ENCODE measurements around the gene SRD5A1. TPM values are rescaled to one million over a fixed set of nuclear protein-coding genes. Genes with fewer than 3 reads are reported as not detected.

Gene SRD5A1
- total RNA-seq, 2 experiments from 2014 or later: 16.7 to 32.5 TPM

DNA sequence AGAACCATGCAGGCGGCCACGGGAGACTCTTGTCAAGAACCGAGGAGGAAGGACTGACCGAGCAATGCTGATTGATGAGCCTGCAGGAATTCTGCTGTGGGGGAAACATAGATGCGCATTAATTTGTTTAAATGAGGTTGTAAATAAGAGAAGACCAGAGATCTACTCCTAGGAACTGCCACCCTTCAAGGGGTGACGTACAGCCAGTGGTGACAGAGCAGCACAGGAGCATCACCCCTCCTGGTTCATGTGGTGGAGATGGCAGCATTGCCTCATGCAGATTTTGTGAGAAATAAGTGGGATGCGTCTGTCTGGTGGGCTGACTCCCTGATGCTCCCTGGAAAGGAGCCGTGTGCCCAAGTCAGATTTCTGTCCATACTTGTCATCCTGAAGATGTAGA lies 22.2 kb downstream of the SRD5A1 start:
- H3K9me3 ChIP-seq (ENCODE audit: low read length): peaks cover 29% of the 10 kb centered on the region; the same call in 1 of the 2 replicates
- no peak overlapping the region for H3K4me3 ChIP-seq (ENCODE audit: low read depth, low read length, poor library complexity, severe bottlenecking)
- no peak for DNase-seq (ENCODE audit: low spot score)
- peaks cover 5% of the 10 kb centered on the region; the same call in 1 of the 2 replicates for H3K79me2 ChIP-seq (ENCODE audit: insufficient read depth, low read depth, low read length)
- H2AFZ ChIP-seq (ENCODE audit: low read length): no peak overlapping the region
- peaks cover 57% of the 10 kb centered on the region for H3K36me3 ChIP-seq (ENCODE audit: insufficient read depth, low read length)
- BruUV-seq (replicated peaks): no TSS peak
- no peak overlapping the region for H3K27ac ChIP-seq (ENCODE audit: low read depth, low read length, poor library complexity, severe bottlenecking)
- intact Hi-C loops (cut with micrococcal nuclease; ENCODE audit: unreplicated experiment): loop anchor here (10.0 kb wide), 1 partner anchor 471 kb away; no protein-coding TSS in a partner anchor
- ChIA-PET CTCF (ENCODE audit: unreplicated experiment) (no interaction called here), POLR2A (interaction anchor here (0.8 kb wide), 1 partner anchor 20 kb away, joined by 3 read pairs; no protein-coding TSS in a partner anchor)
- H4K20me1 ChIP-seq (ENCODE audit: insufficient read depth, low read length): no peaks in the 10 kb centered on the region
- H3K4me2 ChIP-seq (ENCODE audit: low read length): no peak overlapping the region
- H3K9me2 ChIP-seq (ENCODE audit: insufficient read depth, low read length): no peaks in the 10 kb centered on the region
- TF ChIP-seq, protein P1, sequence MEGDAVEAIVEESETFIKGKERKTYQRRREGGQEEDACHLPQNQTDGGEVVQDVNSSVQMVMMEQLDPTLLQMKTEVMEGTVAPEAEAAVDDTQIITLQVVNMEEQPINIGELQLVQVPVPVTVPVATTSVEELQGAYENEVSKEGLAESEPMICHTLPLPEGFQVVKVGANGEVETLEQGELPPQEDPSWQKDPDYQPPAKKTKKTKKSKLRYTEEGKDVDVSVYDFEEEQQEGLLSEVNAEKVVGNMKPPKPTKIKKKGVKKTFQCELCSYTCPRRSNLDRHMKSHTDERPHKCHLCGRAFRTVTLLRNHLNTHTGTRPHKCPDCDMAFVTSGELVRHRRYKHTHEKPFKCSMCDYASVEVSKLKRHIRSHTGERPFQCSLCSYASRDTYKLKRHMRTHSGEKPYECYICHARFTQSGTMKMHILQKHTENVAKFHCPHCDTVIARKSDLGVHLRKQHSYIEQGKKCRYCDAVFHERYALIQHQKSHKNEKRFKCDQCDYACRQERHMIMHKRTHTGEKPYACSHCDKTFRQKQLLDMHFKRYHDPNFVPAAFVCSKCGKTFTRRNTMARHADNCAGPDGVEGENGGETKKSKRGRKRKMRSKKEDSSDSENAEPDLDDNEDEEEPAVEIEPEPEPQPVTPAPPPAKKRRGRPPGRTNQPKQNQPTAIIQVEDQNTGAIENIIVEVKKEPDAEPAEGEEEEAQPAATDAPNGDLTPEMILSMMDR (conservative IDR thresholded peaks at IDR 0.05; ENCODE audit: low read length): no peak
- TF ChIP-seq EZH2phosphoT487 (IDR thresholded peaks at IDR 0.05; ENCODE audit: borderline replicate concordance, low read depth, low read length): no peak
- H3K4me1 ChIP-seq (ENCODE audit: insufficient read depth, low read length, poor library complexity, severe bottlenecking): peaks cover 43% of the 10 kb centered on the region

GRCh38 chr5:6656680-6657079 lies 23.4 kb downstream of the SRD5A1 start:
- peaks cover 57% of the 10 kb centered on the region for H3K36me3 ChIP-seq (ENCODE audit: insufficient read depth, low read length)
- intact Hi-C loops (cut with micrococcal nuclease; ENCODE audit: unreplicated experiment): loop anchor here (10.0 kb wide), 1 partner anchor 472 kb away; no protein-coding TSS in a partner anchor
- no peak overlapping the region for H3K4me2 ChIP-seq (ENCODE audit: low read length)
- no peaks in the 10 kb centered on the region for H3K79me2 ChIP-seq (ENCODE audit: insufficient read depth, low read depth, low read length)
- no TSS peak for BruUV-seq (replicated peaks)
- no peak overlapping the region for H3K27ac ChIP-seq (ENCODE audit: low read depth, low read length, poor library complexity, severe bottlenecking)
- peak; percentile 52 for DNase-seq (ENCODE audit: low spot score)
- no peak overlapping the region for H3K4me3 ChIP-seq (ENCODE audit: low read depth, low read length, poor library complexity, severe bottlenecking)
- ChIA-PET POLR2A (no interaction called here), CTCF (ENCODE audit: unreplicated experiment) (no interaction called here)
- H3K9me3 ChIP-seq (ENCODE audit: low read length): peaks cover 29% of the 10 kb centered on the region; the same call in 1 of the 2 replicates
- H3K4me1 ChIP-seq (ENCODE audit: insufficient read depth, low read length, poor library complexity, severe bottlenecking): peaks cover 44% of the 10 kb centered on the region
- no peak overlapping the region for H2AFZ ChIP-seq (ENCODE audit: low read length)
- H3K9me2 ChIP-seq (ENCODE audit: insufficient read depth, low read length): no peaks in the 10 kb centered on the region
- no peaks in the 10 kb centered on the region for H4K20me1 ChIP-seq (ENCODE audit: insufficient read depth, low read length)
- TF ChIP-seq, protein P1 (conservative IDR thresholded peaks at IDR 0.05; ENCODE audit: low read length): no peak
- TF ChIP-seq EZH2phosphoT487 (IDR thresholded peaks at IDR 0.05; ENCODE audit: borderline replicate concordance, low read depth, low read length): no peak

DNA sequence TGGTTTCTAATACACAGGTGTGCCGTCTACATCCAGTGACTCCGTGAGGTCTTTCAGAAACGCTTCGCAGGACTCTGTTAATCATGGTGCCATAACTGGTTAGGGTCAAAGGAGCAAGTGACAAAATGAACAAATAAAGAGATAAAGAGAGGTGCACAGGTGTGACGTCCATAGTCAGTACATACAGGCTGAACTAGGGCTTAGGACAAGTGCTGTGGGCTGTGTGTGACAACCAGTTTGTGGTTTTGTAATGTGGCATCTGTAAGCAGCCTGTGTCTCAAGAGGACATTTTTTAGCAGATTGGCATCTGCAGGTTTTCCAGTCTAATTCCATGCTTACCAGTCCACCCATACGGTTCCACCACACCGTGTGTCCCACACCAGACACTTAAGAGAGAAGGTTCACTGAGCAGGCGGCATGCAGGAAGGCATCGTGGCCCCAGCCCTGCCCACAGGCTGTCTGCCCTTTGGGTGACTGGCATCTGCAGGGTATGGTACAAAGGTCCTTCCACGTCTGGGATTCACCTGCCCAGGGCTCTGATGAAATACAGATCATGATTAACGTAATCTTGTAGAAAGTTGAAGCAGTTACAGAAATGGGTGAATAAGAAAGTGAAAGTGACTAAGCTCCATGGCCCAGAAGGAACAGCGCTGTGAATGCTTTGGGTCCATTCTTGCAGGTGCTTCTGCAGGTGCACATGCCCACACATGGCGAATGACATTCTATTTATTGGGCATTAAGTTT lies 26.9 kb downstream of the SRD5A1 start:
- H3K9me2 ChIP-seq (ENCODE audit: insufficient read depth, low read length): no peaks in the 10 kb centered on the region
- no TSS peak for BruUV-seq (replicated peaks)
- CTCF ChIA-PET (ENCODE audit: unreplicated experiment): no interaction called here
- H3K36me3 ChIP-seq (ENCODE audit: insufficient read depth, low read length): peaks cover 42% of the 10 kb centered on the region
- POLR2A ChIA-PET: interaction anchor here (0.9 to 2.2 kb wide), 9 partner anchors 9 to 69 kb away, joined by 3 to 11 read pairs (median 4); partner anchors contain the start of genes NSUN2 and SRD5A1
- TF ChIP-seq, protein P1 (conservative IDR thresholded peaks at IDR 0.05; ENCODE audit: low read length): no peak
- TF ChIP-seq EZH2phosphoT487 (IDR thresholded peaks at IDR 0.05; ENCODE audit: borderline replicate concordance, low read depth, low read length): no peak
- H3K9me3 ChIP-seq (ENCODE audit: low read length): peaks cover 28% of the 10 kb centered on the region; the same call in 1 of the 2 replicates
- peak; percentile 88 for DNase-seq (ENCODE audit: low spot score)
- peak overlapping the region; percentile 85 for H3K4me2 ChIP-seq (ENCODE audit: low read length)
- intact Hi-C loops (cut with micrococcal nuclease; ENCODE audit: unreplicated experiment): loop anchor here (1.0 to 10.0 kb wide), 5 partner anchors 8 to 475 kb away; partner anchors contain the start of genes NSUN2 and SRD5A1
- H4K20me1 ChIP-seq (ENCODE audit: insufficient read depth, low read length): no peaks in the 10 kb centered on the region
- H3K4me3 ChIP-seq (ENCODE audit: low read depth, low read length, poor library complexity, severe bottlenecking): peak overlapping the region; percentile 61
- H3K27ac ChIP-seq (ENCODE audit: low read depth, low read length, poor library complexity, severe bottlenecking): peak overlapping the region; percentile 92
- peaks cover 32% of the 10 kb centered on the region for H3K4me1 ChIP-seq (ENCODE audit: insufficient read depth, low read length, poor library complexity, severe bottlenecking)
- H3K79me2 ChIP-seq (ENCODE audit: insufficient read depth, low read depth, low read length): no peaks in the 10 kb centered on the region
- H2AFZ ChIP-seq (ENCODE audit: low read length): peak overlapping the region; percentile 79; the same call in 1 of the 2 replicates

All from OCI-LY7 (cell line).